C4-2B (cell line): ENCODE data around the gene PTPRN2.

Experiments used
- H3K27ac ChIP-seq: fragments of 450-650 bp; 2 replicates; pipeline ENCODE4 v1.5.1; 2017
- CTCF ChIP-seq: fragments of 450-650 bp; conservative IDR thresholded peaks from 2 replicates; pipeline ENCODE4 v1.5.1; 2017; ENCODE audit warnings: mild to moderate bottlenecking
- ZFX ChIP-seq: fragments of 450-650 bp; IDR thresholded peaks from 2 replicates; pipeline ENCODE4 v1.6.1; 2017

PTPRN2 gene

GRCh38 chr7:158143196-158144120 is 444.2 kb downstream of the PTPRN2 start:
- TF ChIP-seq ZFX: no peak
- no peak for TF ChIP-seq CTCF
- H3K27ac ChIP-seq: no peak overlapping the region

- no peak overlapping the region for H3K27ac ChIP-seq
- no peak for TF ChIP-seq CTCF
- no peak for TF ChIP-seq ZFX
These were observed 445.0 kb downstream of the PTPRN2 start for GRCh38 chr7:158142657-158143056.

- H3K27ac ChIP-seq: no peak overlapping the region
- TF ChIP-seq CTCF (no peak), ZFX (no peak)
These were observed 445.7 kb downstream of the PTPRN2 start for GRCh38 chr7:158141806-158142518.

- TF ChIP-seq ZFX (no peak), CTCF (no peak)
- H3K27ac ChIP-seq: no peak overlapping the region
These were observed 446.4 kb downstream of the PTPRN2 start for GRCh38 chr7:158141221-158141582.

- no peak overlapping the region for H3K27ac ChIP-seq
- TF ChIP-seq CTCF: no peak
- no peak for TF ChIP-seq ZFX
These were observed 446.9 kb downstream of the PTPRN2 start for GRCh38 chr7:158140538-158141220.

- no peak overlapping the region for H3K27ac ChIP-seq
- TF ChIP-seq ZFX (no peak), CTCF (no peak)
These were observed 448.1 kb downstream of the PTPRN2 start for GRCh38 chr7:158139499-158139898.

- no peak overlapping the region for H3K27ac ChIP-seq
- TF ChIP-seq ZFX (no peak), CTCF (no peak)
These were observed 449.4 kb downstream of the PTPRN2 start for GRCh38 chr7:158138329-158138597.
